Lung (tissue), 12 donors: ENCODE data around the gene CYSLTR1. TPM values are rescaled to one million over a fixed set of nuclear protein-coding genes. Genes with fewer than 3 reads are reported as not detected.

Experiments
- ATAC-seq: fragments of 200-7000 bp; cut with Tn5 transposase; one replicate; pipeline ENCODE4 v1.9.1; 2020; ENCODE audit warnings: moderate number of reproducible peaks; ENCODE audit not compliant: insufficient read depth, low FRiP score
- DNase-seq, 3 donors: peaks; one replicate each; pipeline ENCODE4 v3.0.0-alpha.2; 2013 to 2017
- H3K27ac ChIP-seq, 2 donors: one replicate each; pipeline ENCODE4 v1.5.1; 2013; ENCODE audit warnings: mild to moderate bottlenecking in 2 of 2, moderate library complexity in 2 of 2, control low read depth in 1 of 2, inconsistent platforms in 1 of 2, low read depth in 1 of 2, low read length in 1 of 2
- H3K27me3 ChIP-seq, 3 donors: one replicate each; pipeline ENCODE4 v1.5.1; 2013; ENCODE audit warnings: low read length in 2 of 3; ENCODE audit not compliant: control insufficient read depth in 3 of 3, insufficient read depth in 3 of 3
- H3K36me3 ChIP-seq, 4 donors: one replicate each; pipeline ENCODE4 v1.5.1; 2013; ENCODE audit warnings: low read length in 4 of 4, mild to moderate bottlenecking in 1 of 4, moderate library complexity in 1 of 4; ENCODE audit not compliant: control insufficient read depth in 4 of 4, insufficient read depth in 4 of 4
- H3K4me1 ChIP-seq, 5 donors: one replicate each; pipeline ENCODE4 v1.5.1; 2013; ENCODE audit warnings: low read length in 5 of 5, mild to moderate bottlenecking in 2 of 5, moderate library complexity in 1 of 5; ENCODE audit not compliant: control insufficient read depth in 5 of 5, insufficient read depth in 5 of 5
- H3K4me3 ChIP-seq: one replicate; pipeline ENCODE4 v1.5.1; 2013; ENCODE audit warnings: mild to moderate bottlenecking, control low read depth, moderate library complexity
- H3K9ac ChIP-seq, 2 donors: one replicate each; pipeline ENCODE4 v1.5.1; 2013; ENCODE audit warnings: low read length in 2 of 2, control low read depth in 1 of 2; ENCODE audit not compliant: insufficient read depth in 1 of 2
- H3K9me3 ChIP-seq, 4 donors: one replicate each; pipeline ENCODE4 v1.5.1; 2013; ENCODE audit warnings: low read length in 3 of 4, mild to moderate bottlenecking in 1 of 4, moderate library complexity in 1 of 4; ENCODE audit not compliant: control insufficient read depth in 4 of 4, insufficient read depth in 3 of 4
- WGBS, 2 donors: extraction: QIAGEN DNeasy Blood & Tissue Kit; methylation state at CpG; one replicate each; pipeline ENCODE4 v1.1.7; 2013; 5-methylcytosine and 5-hydroxymethylcytosine counted together
- polyA plus RNA-seq, 2 donors: library from polyadenylated mRNA; stranded (reverse); fragments of 200-250 nt; gene quantifications; one replicate each; pipeline ENCODE4 v1.2.1, GENCODE V29; 2013
- total RNA-seq, 2 donors: library from RNA; depleted of rRNA in 1 of 2; stranded (reverse); fragments of >200 nt in 1 of 2; gene quantifications; one replicate each; pipeline ENCODE4 v1.2.1, GENCODE V29; 2014 to 2021
- TF ChIP-seq, protein P1 (sequence below): IDR thresholded peaks from 2 replicates; pipeline ENCODE4 v1.5.1; 2012; ENCODE audit warnings: mild to moderate bottlenecking; ENCODE audit errors: control extremely low read depth, extremely low read depth
- donor health status: control.
- donor health status: control.
- donor health status: Bipolar disorder and iron deficiency.
- donor health status: healthy.
- donor health status: DM: yes; HTN: yes; CAD: no.

The CYSLTR1 gene
- total and polyA plus RNA-seq, 4 donors = 1.8 to 5.4 (median 2.3) TPM

DNA sequence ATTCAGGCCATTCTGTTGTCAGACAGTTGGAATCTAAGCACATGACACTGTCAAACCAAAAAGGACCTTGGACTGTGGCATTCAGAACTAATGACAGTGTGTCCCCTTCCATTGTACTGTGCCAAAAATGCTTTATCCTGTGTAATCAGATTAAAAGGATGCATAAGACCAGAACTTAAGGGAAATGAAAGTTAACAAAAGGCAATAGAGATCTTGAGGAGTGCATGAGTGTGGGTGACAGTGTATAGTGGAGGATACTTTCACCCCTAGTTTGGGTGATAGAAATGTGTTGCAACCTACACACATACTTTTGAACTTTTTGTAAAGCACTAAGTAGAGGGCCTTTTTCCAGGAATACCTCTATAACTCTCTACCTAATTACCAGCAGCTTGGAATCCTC, 4.5 kb downstream of the CYSLTR1 start:
- ATAC-seq (no peak), DNase-seq (no peak)
- Histone ChIP-seq H3K27me3 (no peaks in the 10 kb centered on the region), H3K4me1 (no peaks in the 10 kb centered on the region), H3K4me3 (no peak overlapping the region), H3K9me3 (no peaks in the 10 kb centered on the region), H3K36me3 (no peaks in the 10 kb centered on the region), H3K9ac (no peak overlapping the region), H3K27ac (no peak overlapping the region)
- TF ChIP-seq, protein P1, sequence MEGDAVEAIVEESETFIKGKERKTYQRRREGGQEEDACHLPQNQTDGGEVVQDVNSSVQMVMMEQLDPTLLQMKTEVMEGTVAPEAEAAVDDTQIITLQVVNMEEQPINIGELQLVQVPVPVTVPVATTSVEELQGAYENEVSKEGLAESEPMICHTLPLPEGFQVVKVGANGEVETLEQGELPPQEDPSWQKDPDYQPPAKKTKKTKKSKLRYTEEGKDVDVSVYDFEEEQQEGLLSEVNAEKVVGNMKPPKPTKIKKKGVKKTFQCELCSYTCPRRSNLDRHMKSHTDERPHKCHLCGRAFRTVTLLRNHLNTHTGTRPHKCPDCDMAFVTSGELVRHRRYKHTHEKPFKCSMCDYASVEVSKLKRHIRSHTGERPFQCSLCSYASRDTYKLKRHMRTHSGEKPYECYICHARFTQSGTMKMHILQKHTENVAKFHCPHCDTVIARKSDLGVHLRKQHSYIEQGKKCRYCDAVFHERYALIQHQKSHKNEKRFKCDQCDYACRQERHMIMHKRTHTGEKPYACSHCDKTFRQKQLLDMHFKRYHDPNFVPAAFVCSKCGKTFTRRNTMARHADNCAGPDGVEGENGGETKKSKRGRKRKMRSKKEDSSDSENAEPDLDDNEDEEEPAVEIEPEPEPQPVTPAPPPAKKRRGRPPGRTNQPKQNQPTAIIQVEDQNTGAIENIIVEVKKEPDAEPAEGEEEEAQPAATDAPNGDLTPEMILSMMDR = no peak

DNA sequence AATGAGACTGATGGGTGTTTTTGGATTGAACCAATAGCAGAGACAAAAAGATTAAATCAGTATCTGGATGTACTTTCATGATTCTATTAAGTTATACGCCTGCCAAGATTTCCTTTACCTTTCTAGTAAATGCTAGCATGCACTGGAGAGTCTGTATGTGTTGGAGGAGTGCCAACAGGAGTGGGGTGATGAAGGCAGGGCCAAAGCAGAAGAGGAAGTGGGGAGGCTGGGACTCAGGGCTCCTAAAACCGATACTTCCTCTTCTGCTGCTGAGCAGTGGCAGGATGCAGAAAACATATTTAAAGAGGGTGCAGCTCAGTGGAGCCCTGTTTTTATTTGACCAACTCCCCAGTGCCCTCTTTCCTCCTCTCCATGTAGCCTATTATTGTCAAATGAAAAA, 5.6 kb downstream of the CYSLTR1 start:
- 16 to 23% methylated on average over 2 of the region's 2 CpGs for WGBS, 2 donors
- Histone ChIP-seq H3K36me3 (no peaks in the 10 kb centered on the region), H3K27me3 (no peaks in the 10 kb centered on the region), H3K4me1 (no peaks in the 10 kb centered on the region), H3K9ac (no peak overlapping the region), H3K27ac (no peak overlapping the region), H3K4me3 (no peak overlapping the region), H3K9me3 (no peaks in the 10 kb centered on the region)
- ATAC-seq = peak; percentile 75
- DNase-seq = peak; percentile 6 to 48 (median 14)
- TF ChIP-seq, protein P1 = no peak

DNA sequence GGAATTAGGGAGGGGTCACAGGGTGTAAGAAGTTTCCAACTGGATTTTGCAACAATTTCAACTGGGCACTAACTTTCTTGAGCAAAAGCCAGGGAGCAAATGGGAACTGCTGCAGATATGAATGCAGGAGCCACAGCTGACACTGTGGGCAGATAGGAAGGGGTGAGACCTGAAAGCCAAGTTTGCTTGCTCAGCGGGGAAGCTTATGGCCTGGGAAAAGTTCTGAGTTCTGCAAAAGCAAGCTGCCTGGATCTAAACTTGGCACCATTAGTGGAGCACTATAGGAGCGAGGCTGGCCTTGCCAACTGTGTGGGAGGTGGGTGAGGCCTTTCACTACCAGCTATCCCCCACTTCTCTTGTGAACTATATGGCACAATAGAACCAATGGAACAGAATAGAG, 11.1 kb downstream of the CYSLTR1 start:
- DNase-seq = no peak
- 58 to 89% methylated on average over 2 of the region's 2 CpGs for WGBS, 2 donors
- H3K9ac ChIP-seq = no peak overlapping the region
- H3K9me3 ChIP-seq = peaks cover 0 to 2% (median 0%) of the 10 kb centered on the region in 4 donors
- no peak for ATAC-seq
- no peaks in the 10 kb centered on the region for H3K4me1 ChIP-seq
- H3K4me3 ChIP-seq = no peak overlapping the region
- no peaks in the 10 kb centered on the region for H3K36me3 ChIP-seq
- no peaks in the 10 kb centered on the region for H3K27me3 ChIP-seq
- TF ChIP-seq, protein P1 = no peak
- no peak overlapping the region for H3K27ac ChIP-seq

DNA sequence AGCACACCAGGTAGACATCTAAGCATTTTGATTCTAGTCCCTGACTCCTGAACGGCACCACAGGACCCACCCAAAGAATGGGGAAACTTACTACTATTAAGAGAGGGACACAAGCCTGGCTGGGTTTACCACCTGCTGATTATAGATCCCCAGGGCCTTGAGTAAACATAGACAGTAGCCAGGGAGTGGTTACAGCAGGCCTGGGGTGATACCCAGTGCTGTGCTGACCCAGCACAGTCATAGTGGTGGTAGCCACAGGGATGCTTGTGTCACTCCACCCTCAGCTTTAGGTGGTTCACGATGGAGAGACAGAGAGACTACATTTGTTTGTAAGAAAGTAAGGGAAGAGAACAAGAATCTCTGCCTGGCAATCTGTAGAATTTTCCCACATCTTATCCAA, 11.7 kb downstream of the CYSLTR1 start:
- no peaks in the 10 kb centered on the region for H3K4me1 ChIP-seq
- DNase-seq (no peak), ATAC-seq (no peak)
- H3K9ac ChIP-seq = no peak overlapping the region
- H3K9me3 ChIP-seq = peaks cover 0 to 2% (median 0%) of the 10 kb centered on the region in 4 donors
- TF ChIP-seq, protein P1 = no peak
- H3K27me3 ChIP-seq = no peaks in the 10 kb centered on the region
- H3K27ac ChIP-seq = no peak overlapping the region
- H3K36me3 ChIP-seq = no peaks in the 10 kb centered on the region
- 66 to 100% methylated on average over 2 of the region's 2 CpGs for WGBS, 2 donors
- H3K4me3 ChIP-seq = no peak overlapping the region
